ENCODE measurements around the gene ZBTB44. TPM values are rescaled to one million over a fixed set of nuclear protein-coding genes. Genes with fewer than 3 reads are reported as not detected.

Gene ZBTB44
- total RNA-seq, 1 donor from 2014 or later, result 42.5 TPM

GRCh38 chr11:130181295-130182272 is 133.1 kb downstream of the ZBTB44 start:
- no peak for TF ChIP-seq CTCF (IDR thresholded peaks at IDR 0.05; ENCODE audit: unreplicated experiment)
- Mint-ChIP-seq H3K36me3 (ENCODE audit: insufficient read depth) (peaks cover 5% of the 10 kb centered on the region), H3K9me3 (ENCODE audit: low read depth) (no peaks in the 10 kb centered on the region), H3K27ac (peak overlapping the region; percentile 95), H3K4me3 (ENCODE audit: low read depth) (peak overlapping the region; percentile 48), H3K27me3 (no peaks in the 10 kb centered on the region), H3K4me1 (ENCODE audit: low read depth) (peaks cover 29% of the 10 kb centered on the region)
- no peak for DNase-seq (ENCODE audit: low spot score, unreplicated experiment)

- H3K4me3 Mint-ChIP-seq (ENCODE audit: low read depth), result no peak overlapping the region
- H3K9me3 Mint-ChIP-seq (ENCODE audit: low read depth), result no peaks in the 10 kb centered on the region
- no peak for TF ChIP-seq CTCF (IDR thresholded peaks at IDR 0.05; ENCODE audit: unreplicated experiment)
- no peaks in the 10 kb centered on the region for H3K27me3 Mint-ChIP-seq
- H3K27ac Mint-ChIP-seq, result peak overlapping the region; percentile 95
- H3K36me3 Mint-ChIP-seq (ENCODE audit: insufficient read depth), result peaks cover 7% of the 10 kb centered on the region
- peaks cover 29% of the 10 kb centered on the region for H3K4me1 Mint-ChIP-seq (ENCODE audit: low read depth)
- DNase-seq (ENCODE audit: low spot score, unreplicated experiment), result no peak
Measured at GRCh38 chr11:130180896-130181294, 133.8 kb downstream of the ZBTB44 start.

- no peak for DNase-seq (ENCODE audit: low spot score, unreplicated experiment)
- no peak overlapping the region for H3K4me3 Mint-ChIP-seq (ENCODE audit: low read depth)
- no peaks in the 10 kb centered on the region for H3K27me3 Mint-ChIP-seq
- no peaks in the 10 kb centered on the region for H3K9me3 Mint-ChIP-seq (ENCODE audit: low read depth)
- no peak overlapping the region for H3K27ac Mint-ChIP-seq
- peaks cover 29% of the 10 kb centered on the region for H3K4me1 Mint-ChIP-seq (ENCODE audit: low read depth)
- H3K36me3 Mint-ChIP-seq (ENCODE audit: insufficient read depth), result peaks cover 7% of the 10 kb centered on the region
- no peak for TF ChIP-seq CTCF (IDR thresholded peaks at IDR 0.05; ENCODE audit: unreplicated experiment)
Measured at GRCh38 chr11:130180491-130180890, 134.2 kb downstream of the ZBTB44 start.

- Mint-ChIP-seq H3K36me3 (ENCODE audit: insufficient read depth) (peaks cover 11% of the 10 kb centered on the region), H3K9me3 (ENCODE audit: low read depth) (no peaks in the 10 kb centered on the region), H3K27ac (peak overlapping the region; percentile 14), H3K4me1 (ENCODE audit: low read depth) (peaks cover 29% of the 10 kb centered on the region), H3K27me3 (no peaks in the 10 kb centered on the region), H3K4me3 (ENCODE audit: low read depth) (no peak overlapping the region)
- no peak for DNase-seq (ENCODE audit: low spot score, unreplicated experiment)
- no peak for TF ChIP-seq CTCF (IDR thresholded peaks at IDR 0.05; ENCODE audit: unreplicated experiment)
Measured at GRCh38 chr11:130179396-130180306, 135.1 kb downstream of the ZBTB44 start.
